GM18870 (cell line): ENCODE measurements around the gene DCUN1D1.

Source experiments
- ATAC-seq: cut with Tn5 transposase; IDR thresholded peaks from one replicate; pipeline ENCODE4 v1.9.1; 2021; ENCODE audit warnings: moderate library complexity; ENCODE audit not compliant: unreplicated experiment

Gene DCUN1D1

DNA sequence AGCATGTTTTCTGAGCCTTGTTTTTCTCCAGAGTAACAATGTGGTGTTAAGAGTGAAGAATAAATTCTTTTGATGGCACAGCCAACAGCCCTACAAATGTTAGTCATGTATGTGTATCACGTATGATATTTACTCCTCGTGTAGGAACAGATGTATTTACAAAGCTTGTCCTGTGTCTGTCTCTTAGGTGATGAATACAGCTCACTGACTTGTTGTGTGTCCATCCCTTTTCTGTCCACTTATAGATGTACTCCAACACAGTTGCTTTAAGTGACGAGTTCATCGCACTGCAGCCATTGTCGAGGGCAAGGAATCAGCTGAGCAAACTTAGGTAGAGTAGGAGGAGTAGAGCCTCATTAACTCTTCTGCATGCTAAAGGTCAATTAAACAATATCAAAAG lies 78.1 kb downstream of the DCUN1D1 start:
- no peak for ATAC-seq

DNA sequence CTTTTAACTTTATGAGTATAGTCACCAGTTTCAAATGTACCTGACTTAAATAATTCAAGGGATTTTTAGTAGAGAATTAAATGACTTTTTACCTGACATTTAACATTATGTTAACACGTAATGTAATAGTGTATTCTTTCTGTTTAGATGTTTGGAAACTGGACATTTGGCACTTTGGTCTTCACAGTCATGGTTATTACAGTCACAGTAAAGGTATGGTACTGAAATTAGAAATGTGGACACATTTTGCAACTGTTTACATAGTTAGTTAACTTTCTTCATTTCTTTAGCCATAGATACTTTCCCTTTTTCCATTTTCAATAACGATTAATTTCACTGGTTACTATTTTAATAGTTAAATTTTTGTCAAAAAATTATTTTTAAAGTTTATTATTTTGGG lies 83.8 kb downstream of the DCUN1D1 start:
- ATAC-seq, result no peak

DNA sequence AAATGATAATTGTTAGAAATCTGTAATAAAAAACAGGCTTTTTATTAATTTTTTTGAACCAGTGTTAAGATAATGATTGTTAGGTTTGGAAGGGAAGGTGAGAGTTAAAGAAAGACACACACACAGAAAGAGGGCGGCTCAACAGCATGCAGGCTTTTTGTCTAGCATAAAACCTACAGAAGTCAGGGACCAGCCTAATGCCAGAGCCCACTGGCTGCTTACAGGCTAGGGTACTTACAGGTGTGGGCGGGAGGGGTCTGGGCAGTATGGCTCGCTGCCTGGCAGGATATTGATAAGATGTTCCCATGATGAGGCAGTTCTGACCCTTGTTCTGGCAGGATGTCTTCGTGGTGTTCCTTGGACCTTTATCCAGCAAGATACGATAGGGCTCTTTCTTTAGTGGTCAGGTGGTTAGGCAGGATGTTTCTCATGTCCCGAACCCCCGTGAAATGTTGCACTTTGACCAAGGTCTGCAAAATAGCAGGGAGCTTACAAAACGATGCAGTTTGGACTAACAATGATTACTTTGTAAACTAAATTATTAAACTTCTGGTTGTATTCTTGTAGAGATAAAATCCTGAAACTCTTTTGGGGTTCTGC lies 84.7 kb downstream of the DCUN1D1 start:
- ATAC-seq, result no peak

DNA sequence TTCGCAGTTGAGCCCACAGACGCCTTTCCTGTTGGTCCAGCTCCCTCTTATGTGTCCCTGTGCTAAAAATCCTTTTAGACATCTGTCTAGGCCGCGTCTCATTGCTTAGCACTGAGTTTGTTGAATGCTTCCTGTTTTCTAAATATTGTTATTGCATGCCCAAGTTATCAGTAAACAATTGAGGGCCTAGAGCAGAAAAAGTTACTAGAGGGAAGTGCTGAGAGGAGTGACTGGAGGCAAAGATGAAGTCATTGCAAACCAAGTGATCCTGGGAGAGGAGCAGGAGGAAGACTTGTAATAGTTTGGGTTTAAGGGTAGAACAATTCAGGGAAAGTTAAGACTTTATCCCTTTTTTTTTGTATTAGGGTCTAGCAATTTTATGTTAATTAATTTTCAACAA lies 88.1 kb downstream of the DCUN1D1 start:
- no peak for ATAC-seq

DNA sequence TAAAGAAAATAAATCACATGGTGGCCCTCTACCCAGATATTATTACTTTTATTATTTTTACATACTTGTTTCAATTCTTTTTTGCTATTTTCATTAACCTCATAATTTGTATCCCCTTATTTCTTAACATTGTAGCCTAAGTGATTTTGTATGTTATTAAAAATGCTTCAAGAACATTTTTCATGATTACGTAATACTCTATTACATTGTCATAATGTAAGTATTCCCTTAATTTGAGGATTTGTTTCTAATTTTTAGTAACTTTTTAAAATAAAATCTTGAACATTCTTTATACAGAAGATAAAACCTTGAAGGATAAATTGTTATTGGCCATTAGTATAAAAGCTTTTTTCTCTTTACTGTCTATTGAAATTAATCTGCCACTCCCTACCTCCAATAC lies 89.0 kb downstream of the DCUN1D1 start:
- no peak for ATAC-seq

DNA sequence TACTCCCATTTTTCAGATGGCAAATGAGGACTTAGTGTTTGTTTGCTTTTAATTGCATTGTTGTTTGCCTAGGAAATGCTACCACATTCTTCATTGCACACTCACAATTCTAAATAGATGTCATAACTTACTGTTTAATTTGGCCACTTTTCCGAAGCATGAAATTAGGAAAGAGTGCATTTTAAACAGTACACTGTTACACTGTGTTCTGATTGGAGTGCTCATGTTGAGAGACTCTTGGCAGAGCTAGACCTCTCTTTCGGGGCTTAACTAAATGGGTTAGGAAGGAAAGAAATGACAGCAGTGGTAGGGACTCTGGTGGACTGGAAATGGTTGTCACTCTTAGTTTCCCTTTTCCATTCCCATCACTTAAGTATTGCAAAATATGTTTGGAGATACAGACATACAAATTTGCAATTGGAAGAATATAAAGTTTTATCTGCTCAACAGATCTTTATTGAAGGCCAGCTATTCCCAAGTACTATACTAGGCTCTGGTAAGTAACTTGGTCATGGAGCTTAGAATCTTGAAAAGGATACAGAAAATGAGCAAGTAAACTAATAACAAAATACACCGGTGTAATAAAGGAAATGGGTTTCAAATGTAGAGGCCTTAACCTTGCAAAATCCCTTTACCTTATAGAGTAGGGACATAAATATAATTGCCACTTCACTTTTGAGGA lies 90.2 kb downstream of the DCUN1D1 start:
- no peak for ATAC-seq
